WTC11 (cell line): ENCODE data around the gene SND1.

Experiments
- ATF3 ChIP-seq: sonication (generic); formaldehyde crosslinking; conservative IDR thresholded peaks from 2 replicates; pipeline ENCODE4 v1.8.1; 2022; ENCODE audit warnings: mild to moderate bottlenecking, missing genetic modification reagents
- CTCF ChIP-seq: fragments of 200-600 bp; IDR thresholded peaks from 2 replicates; pipeline ENCODE4 v1.8.0; 2022; ENCODE audit warnings: antibody characterized with exemption
- ERG ChIP-seq: fragments of 250-450 bp; sonication (Bioruptor Pico); IDR thresholded peaks from 2 replicates; pipeline ENCODE4 v1.8.0; 2021; ENCODE audit warnings: mild to moderate bottlenecking
- JAZF1 ChIP-seq: fragments of 250-450 bp; sonication (Bioruptor Pico); IDR thresholded peaks from 2 replicates; pipeline ENCODE4 v1.9.0; 2021; ENCODE audit warnings: moderate library complexity, mild to moderate bottlenecking, inconsistent platforms
- JUN ChIP-seq: sonication (generic); formaldehyde crosslinking; IDR thresholded peaks from 2 replicates; pipeline ENCODE4 v1.8.0; 2023; ENCODE audit warnings: mild to moderate bottlenecking, missing genetic modification reagents
- MAX ChIP-seq: sonication (generic); formaldehyde crosslinking; IDR thresholded peaks from 2 replicates; pipeline ENCODE4 v1.8.0; 2022; ENCODE audit warnings: mild to moderate bottlenecking, missing genetic modification reagents
- NFYB ChIP-seq: sonication (generic); formaldehyde crosslinking; conservative IDR thresholded peaks from 2 replicates; pipeline ENCODE4 v1.8.0; 2022; ENCODE audit warnings: low read depth, missing genetic modification reagents
- OVOL2 ChIP-seq: fragments of 250-450 bp; sonication (Bioruptor Pico); IDR thresholded peaks from 2 replicates; pipeline ENCODE4 v1.9.0; 2021; ENCODE audit warnings: mild to moderate bottlenecking, borderline replicate concordance
- RELA ChIP-seq: sonication (generic); formaldehyde crosslinking; IDR thresholded peaks from 2 replicates; pipeline ENCODE4 v1.8.1; 2022; ENCODE audit warnings: missing genetic modification reagents, mild to moderate bottlenecking, borderline replicate concordance
- SMAD4 ChIP-seq: sonication (generic); formaldehyde crosslinking; IDR thresholded peaks from 2 replicates; pipeline ENCODE4 v1.8.0; 2022; ENCODE audit warnings: mild to moderate bottlenecking, missing genetic modification reagents
- TEAD4 ChIP-seq: sonication (generic); formaldehyde crosslinking; IDR thresholded peaks from 2 replicates; pipeline ENCODE4 v1.8.0; 2022; ENCODE audit warnings: mild to moderate bottlenecking, missing genetic modification reagents
- USF2 ChIP-seq: sonication (generic); formaldehyde crosslinking; IDR thresholded peaks from 2 replicates; pipeline ENCODE4 v1.8.1; 2023; ENCODE audit warnings: mild to moderate bottlenecking, missing genetic modification reagents, moderate library complexity

GRCh38 chr7:127786184-127786583, 134.2 kb downstream of the SND1 start:
- TF ChIP-seq CTCF = no peak
- no peak for TF ChIP-seq RELA
- no peak for TF ChIP-seq JAZF1 (CRISPR knock-in tag)
- TF ChIP-seq NFYB (CRISPR knock-in tag) = no peak
- no peak for TF ChIP-seq USF2 (CRISPR knock-in tag)
- TF ChIP-seq ERG (CRISPR knock-in tag) = no peak
- no peak for TF ChIP-seq MAX (CRISPR knock-in tag)
- no peak for TF ChIP-seq JUN
- TF ChIP-seq TEAD4 (CRISPR knock-in tag) = no peak
- no peak for TF ChIP-seq OVOL2 (CRISPR knock-in tag)
- no peak for TF ChIP-seq SMAD4 (CRISPR knock-in tag)
- no peak for TF ChIP-seq ATF3 (CRISPR knock-in tag)
